ENCODE results near the gene KRT9.
"Not testable (repeated sequence)": the region's sequence is repeated elsewhere in the genome, so short reads cannot be mapped to it uniquely, and the experiment has no call there.

Gene KRT9

DNA sequence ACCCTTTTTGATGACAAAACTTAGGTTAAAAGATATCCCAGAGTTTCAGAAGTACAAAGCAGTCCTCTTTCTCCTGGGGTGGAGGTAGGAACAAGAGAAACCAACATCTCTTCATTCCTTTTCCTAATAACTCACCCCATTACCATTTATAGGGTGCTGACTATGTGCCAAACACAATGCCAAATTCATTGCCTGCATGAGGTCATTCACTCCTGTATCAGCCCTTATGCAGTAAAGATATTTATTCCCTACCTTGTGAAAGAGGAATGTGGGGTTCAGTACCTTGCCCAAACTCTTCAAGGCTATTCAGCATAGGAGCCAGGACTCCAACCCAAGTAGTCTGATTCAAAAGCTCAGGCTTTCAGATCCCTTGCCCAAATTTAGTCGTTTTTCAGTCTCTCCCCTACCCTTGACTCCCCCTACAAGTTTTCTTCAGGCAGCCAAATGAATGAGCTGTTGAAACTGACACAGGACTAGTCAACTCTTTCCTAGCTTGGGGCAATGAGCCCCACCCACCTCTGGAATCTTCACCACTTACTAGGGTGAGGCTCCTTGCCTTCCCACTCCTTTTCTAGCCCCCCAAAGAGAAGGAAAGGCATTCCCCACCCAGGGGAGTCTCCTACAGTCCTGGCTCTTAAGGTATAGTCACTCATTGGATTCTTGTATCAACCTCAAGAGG lies 9.0 kb upstream of the KRT9 start:
- no peak for FAIRE-seq
- no peak for DNase-seq (ENCODE audit: insufficient read length, low spot score)

DNA sequence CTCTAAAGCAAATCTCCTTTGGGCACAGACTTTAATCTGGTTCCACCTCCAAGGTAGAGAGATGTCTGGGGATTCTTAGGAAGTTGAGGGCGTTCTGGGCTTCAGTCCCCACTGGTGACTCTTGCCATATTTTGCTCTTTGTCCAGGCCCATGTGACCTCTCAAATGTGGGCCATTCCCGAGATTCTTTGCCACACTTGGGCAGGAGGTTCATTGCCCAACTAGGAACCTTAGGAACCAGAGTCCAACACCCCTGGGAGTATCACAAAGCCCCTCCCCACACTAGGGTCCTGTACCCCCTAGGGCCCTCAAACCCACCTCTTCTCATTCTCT lies 8.4 kb upstream of the KRT9 start:
- FAIRE-seq: no peak
- DNase-seq (ENCODE audit: insufficient read length, low spot score): no peak

DNA sequence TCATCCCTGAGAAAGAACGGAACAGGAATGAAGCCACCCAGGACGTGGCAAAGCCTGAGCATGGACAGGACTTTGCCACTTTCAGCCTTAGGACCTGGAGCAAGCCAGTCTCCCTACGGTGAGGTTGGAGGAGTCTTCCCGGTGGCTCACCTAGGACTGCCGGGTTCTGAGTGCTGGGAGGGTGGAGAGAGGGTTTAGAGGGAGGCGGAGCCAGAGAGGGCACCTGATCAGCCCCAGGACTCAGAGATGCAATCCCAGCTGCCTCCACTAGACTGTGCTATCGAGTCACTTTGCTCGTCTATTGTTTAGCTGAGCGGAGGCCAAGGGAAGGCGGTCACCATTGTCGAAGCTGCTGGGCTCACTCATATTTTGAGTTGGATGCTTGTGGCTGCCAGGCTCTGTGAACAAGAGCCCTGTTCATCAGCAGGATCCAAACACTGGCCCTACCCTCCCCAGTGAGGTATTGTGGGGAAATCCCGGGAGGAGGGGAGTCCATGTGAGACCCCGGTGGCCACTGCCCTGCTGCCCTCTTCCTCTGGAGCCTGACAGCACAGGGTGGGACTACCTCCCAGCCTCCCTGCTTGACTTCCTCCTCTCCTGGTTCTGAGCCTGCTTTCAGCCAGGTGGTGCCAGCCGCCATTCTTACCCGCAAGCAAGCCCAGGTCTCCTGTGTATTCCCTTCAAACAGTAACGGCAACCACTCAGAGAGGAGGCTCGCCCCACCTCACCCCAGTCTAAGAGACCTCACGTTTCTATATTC lies 7.8 kb upstream of the KRT9 start:
- DNase-seq (ENCODE audit: insufficient read length, low spot score) (peak; percentile 89), FAIRE-seq (peak; percentile 44)

DNA sequence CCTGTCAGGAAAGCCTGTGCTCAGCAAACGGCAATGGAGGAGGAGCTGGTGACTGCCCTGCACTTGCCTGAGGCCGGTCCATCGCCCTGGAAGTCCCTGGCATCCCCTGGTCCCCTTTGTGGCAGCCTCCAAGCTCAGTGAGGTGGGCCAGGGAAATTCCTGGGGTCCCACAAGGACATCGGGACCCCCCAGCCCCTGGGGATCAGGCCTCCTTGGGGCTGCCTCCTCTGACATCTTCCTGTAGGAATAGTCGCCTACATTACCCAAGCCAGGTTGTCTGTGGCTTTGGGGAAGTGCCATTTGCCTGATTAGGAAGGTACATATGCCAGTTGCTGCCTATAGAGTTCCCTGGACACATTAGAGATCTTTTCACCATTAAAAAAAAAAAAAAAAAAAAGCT lies 7.1 kb upstream of the KRT9 start:
- DNase-seq (ENCODE audit: insufficient read length, low spot score) (no peak), FAIRE-seq (no peak)

DNA sequence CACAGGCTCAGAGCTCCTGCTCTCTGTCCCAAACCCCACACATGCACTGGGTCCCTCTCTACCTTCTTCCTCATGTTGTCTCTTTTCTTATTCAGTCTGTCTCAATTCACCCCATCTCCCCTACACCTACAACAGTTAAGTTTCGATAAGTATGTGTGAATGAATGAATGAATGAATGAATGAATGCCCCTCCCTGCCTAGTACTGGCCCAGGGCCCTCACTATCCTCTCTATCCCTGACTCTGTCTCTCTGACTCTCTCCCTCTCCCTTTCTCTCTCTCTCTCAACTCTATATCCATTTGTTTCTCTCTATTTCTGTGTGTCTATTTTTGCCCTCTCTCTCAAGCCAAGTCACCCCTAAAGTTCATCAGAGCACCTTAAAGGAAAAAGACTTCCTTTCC lies 6.7 kb upstream of the KRT9 start:
- DNase-seq (ENCODE audit: insufficient read length, low spot score): no peak
- no peak for FAIRE-seq

DNA sequence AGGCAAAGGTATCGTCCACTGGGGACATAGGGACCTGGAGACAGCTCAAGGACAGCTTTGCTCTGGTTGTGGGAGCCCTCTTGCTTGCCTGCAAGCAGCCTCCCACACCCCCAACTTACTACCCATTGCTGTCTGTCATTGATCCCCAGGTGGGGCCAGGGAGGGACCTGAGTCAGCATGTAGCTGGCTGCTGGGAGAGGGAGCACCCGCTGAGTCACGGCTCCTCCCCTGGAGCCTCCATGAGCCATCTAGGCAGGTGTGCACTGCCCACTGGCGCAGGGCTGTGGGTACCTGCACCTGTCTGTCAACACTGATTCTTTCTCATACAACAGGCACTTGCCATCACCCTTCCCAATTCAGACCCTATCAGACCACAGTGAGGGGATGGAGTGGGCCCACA lies 4.9 kb upstream of the KRT9 start:
- DNase-seq (ENCODE audit: insufficient read length, low spot score); FAIRE-seq: not testable (repeated sequence)

DNA sequence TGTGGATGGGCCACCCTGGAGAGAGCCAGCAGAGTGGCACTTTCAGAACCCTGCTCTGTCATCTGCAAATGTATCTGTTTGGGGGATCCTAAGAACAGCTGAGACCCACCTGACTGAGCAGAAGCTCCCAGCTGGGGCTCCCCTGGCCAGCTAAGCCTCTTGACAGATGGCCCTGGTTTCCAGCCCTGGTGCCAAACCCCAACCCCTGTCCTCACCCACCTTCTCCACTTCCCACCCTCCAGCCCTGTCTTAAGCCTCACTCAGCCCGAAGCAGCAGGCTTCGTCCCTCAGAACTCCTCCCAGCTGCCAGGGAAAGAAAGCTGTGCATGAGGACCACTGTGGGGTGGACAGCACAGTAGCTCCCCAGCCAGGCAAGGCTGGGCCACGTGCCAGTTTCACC lies 3.5 kb upstream of the KRT9 start:
- FAIRE-seq (no peak), DNase-seq (ENCODE audit: insufficient read length, low spot score) (no peak)

DNA sequence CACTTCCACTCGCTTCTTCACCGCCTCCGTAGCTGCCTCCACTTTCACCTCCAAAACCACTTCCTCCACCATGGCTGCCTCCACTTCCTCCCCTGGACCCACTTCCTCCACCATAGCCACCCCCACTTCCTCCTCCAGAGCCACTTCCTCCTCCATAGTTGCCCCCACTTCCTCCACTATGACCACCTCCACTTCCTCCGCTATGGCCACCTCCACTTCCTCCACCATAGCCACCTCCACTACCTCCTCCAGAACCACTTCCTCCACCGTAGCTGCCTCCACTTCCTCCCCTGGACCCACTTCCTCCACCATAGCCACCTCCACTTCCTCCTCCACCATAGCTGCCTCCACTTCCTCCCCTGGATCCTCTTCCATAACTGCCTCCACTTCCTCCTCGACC lies 4.5 kb downstream of the KRT9 start:
- peak; percentile 48 for FAIRE-seq
- no peak for DNase-seq (ENCODE audit: insufficient read length, low spot score)

DNA sequence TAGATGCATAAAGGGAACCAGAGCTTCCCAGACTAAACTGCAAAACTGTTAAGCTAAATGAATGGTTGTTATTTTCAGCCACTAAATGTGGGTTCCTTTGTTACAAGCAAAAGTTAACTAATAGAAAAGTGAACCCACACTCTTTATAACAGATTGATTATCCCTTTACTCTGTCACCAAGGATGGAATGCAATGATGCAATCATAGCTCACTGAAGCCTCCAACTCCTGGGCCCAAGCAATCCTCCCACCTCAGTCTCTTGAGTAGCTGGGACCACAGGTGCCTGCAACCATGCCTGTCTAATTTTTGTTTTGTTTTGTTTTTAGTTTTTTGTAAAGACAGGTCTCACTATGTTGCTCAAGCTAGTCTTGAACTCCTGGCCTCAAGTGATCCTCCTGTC lies 6.5 kb downstream of the KRT9 start:
- FAIRE-seq: no peak
- DNase-seq (ENCODE audit: insufficient read length, low spot score): no peak

DNA sequence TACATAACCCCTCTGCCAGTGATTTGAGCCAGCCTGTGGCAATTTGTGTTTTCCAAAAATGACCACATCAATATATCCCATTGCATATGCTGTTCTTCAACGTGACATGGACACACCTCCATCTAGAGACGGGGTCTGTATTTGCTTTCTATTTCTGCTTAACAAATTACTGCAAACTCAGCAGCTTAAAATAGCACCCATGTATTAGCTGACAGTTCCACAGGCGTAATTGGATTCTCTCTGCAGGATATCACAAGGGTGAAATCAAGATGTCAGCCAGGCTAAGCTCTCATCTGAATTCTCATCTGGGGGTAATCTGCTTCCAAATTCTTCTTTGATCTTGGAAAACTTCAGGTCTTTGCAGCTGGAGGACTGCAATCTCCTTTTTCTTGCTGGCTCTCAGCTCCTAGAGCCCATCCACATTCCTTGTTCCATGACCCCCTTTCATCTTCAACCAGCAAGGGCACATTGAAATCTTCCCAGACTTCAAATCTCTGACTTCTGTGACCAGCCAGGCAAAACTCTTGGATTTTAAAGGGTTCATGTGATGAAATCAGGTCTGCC lies 8.2 kb downstream of the KRT9 start:
- FAIRE-seq (no peak), DNase-seq (ENCODE audit: insufficient read length, low spot score) (no peak)

DNA sequence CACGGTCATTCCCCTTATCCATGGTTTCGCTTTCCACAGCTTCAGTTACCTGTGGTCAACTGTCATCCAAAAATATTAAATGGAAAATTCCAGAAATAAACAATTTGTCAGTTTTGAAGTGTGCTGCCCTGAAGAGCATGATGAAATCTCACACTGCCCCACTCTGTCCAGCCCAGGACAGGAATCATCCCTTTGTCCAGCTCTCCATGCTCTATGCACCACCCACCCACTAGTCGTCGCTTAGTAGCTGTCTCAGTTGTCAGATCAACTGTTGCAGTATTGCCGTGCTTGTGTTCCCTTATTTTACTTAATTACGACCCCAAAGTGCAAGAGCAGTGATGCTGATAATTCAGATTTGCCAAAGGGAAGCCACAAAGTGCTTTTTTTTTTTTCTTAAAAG lies 10.3 kb downstream of the KRT9 start:
- no peak for DNase-seq (ENCODE audit: insufficient read length, low spot score)
- FAIRE-seq: peak; percentile 13

DNA sequence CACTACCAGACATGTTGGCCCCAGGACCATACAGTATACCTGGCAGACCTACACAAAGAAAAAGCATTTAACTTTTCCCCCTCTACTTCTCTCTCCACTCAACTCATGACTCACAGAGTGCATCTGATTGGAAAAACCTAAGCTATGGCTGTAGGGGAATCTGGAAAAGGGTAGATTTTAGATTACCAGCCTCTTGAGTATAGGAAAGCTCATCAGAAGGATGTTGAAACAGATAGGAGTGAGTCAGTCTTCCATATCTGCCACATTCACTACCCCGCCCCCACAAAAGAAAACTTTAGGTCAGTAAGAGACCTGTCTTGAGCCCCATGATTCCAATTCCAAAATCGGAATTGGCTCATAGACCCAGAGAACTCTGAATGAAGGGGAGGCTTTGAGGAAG lies 12.3 kb downstream of the KRT9 start:
- FAIRE-seq: no peak
- no peak for DNase-seq (ENCODE audit: insufficient read length, low spot score)

DNA sequence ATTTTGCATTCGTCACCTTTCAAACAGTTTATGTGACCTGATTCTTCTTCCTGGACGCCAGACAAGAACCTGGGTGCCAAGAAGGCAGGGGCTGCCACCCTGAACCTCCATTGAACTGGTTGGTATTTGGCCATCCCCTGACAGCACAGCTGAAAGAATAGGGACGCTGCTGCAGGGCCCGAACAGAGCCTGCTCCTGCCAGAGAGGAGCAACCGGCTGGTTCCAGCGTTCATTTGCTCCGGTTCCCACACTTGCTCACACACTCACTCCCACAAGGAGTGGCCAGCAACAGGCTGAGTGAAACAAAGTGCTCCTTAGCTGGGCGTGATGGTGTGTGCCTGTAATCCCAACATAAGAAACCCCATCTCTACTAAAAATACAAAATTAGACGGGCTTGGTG lies 14.9 kb downstream of the KRT9 start:
- DNase-seq (ENCODE audit: insufficient read length, low spot score) (no peak), FAIRE-seq (no peak)

DNA sequence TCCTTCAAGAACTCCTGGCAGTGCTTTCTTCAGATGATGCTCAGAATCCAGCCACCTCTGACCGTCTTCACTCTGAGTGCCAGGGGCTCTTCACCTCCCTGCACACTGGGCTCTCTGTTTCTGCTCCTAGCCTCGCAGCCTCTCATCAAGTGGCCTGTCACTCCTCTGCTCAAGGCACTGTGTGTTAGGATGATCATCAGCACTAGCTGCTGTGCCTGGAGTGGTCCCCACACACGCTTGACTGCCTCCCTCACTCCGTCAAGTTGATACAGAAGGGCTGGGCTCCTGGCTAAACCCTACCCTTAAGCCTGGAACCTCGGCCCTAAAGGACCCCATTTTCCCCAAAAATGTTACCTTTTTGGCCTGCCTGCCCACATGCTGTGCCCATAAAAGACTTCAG lies 15.6 kb downstream of the KRT9 start:
- no peak for DNase-seq (ENCODE audit: insufficient read length, low spot score)

DNA sequence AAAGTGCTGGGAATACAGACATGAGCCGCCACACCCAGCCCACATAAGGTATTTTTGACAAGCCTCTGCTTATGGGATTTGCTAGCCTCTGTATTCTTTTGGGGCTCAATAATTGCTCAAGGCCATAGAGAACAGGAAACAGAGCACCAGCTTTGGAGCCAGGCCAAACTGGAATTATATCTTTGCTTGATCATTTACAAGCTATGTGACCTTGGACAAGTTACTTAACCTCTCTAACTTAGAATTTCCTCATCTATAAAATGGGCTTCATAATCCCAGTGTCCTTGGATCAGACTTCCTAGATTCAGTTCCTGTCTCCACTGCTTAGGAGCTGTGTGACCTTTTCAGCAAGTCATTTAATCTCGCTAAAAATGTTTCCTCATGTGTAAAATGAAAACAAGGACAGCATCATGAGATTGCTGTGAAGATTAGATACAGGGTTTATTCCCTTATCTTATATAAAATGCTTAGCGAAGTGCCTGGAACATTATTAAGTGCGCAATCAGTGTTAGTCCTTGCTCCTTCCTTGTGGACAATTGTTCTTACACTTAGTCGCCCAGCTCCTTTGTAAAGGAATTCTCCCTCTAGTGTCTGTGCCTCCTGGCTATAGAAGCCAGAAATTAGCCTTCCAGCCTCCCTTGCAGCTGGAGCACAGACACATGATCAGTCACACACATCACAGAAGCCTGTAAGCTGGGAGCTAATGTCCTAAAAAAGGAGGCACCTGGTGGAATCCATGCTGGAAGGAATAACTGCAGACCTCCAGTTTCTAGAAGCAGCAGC lies 16.6 kb downstream of the KRT9 start:
- FAIRE-seq: peak; percentile 26
- no peak for DNase-seq (ENCODE audit: insufficient read length, low spot score)

More for the DNA sequence above, 15.6 kb downstream of the KRT9 start:
- FAIRE-seq: peak; percentile 69

DNA sequence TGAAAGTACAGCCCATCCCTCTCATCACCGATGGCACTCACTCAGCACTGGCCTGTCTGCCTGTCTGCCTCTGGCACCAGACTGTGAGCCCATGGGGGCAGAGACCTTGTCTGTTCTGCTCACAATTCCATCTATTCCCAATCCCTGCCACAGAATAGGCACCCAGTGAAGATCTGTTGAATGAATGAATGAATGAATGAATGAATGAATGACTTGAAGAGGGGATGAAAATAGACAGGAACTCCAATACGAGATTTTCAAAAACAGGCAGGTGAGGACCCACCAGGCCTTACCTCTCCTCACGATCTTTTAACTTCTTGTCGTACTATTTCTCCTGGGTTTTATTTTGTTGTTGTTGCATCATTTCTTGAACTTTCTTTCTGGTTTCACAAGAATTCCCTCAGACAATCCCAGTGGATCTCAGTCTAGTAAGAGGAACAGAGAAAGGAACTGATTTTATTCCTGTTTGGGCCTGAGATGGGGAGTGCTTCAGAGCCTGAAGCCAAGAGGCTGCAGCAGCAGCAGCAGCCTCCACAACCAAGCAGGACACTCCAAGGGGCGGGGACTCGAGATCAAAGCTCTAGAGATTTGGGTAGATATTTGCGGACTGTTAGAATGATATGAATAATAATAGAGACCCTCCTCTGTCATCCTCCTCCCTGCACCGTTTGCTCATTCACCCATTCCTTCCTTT lies 17.7 kb downstream of the KRT9 start:
- no peak for DNase-seq (ENCODE audit: insufficient read length, low spot score)

DNA sequence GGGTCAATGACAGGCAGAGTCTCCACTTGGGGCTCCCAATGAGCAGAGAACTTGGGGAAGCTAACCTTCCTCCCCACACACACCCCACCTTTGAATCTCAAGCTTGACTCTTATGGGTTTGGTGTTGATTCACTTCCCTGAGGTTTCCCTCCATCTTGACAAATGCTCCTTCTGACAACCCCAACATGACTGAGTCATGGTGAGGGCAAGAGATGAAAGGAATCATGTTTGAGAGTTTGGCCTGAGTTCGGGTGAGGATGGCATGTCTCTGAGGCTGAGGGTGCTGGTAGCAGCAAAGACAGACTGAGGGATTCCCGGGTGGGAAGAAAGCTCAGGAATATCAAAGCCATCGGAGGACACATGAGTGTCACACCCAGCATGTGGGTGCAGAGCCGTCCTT lies 18.7 kb downstream of the KRT9 start:
- no peak for DNase-seq (ENCODE audit: insufficient read length, low spot score)

More for the DNA sequence above, 17.7 kb downstream of the KRT9 start:
- no peak for FAIRE-seq

DNA sequence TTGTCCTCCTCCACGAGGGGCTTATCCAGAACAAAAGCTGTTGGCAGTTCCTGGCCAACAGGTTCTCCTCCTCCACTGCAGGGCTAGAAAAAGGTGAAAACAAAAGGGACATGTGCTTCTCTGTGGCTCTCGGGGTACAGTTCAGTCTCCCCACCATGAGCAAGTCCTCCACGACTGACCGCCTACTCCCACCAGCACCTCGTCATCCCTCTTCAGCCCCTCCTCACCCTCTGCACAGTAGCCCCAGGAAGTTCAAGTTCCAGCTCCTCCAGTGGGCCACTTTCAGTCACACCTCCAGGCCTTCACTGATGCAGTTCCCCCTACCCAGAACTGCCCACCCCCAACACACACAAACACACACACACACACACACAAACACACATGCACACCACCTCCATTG lies 19.4 kb downstream of the KRT9 start:
- peak; percentile 79 for FAIRE-seq
- DNase-seq (ENCODE audit: insufficient read length, low spot score): no peak

More for the DNA sequence above, 18.7 kb downstream of the KRT9 start:
- FAIRE-seq: no peak

DNA sequence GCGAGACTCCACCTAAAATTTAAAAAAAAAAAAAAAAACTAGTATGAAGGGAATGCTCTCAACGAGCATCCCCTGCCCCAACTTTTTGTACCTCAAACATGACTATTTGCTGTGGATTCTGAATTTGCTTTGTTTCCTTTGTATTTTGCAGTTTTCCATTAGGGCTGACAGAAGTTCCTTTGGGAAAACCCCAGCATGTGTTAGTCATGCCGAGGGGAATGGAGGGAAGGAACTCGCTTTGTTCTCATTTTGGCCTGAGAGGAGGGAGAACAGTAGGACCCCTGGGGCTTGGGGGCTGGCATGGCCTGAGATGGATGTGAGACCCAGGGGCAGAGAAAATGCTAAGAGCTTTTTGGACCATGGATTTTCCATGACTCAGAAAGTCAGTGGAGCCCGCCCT lies 20.5 kb downstream of the KRT9 start:
- no peak for FAIRE-seq
- no peak for DNase-seq (ENCODE audit: insufficient read length, low spot score)

DNA sequence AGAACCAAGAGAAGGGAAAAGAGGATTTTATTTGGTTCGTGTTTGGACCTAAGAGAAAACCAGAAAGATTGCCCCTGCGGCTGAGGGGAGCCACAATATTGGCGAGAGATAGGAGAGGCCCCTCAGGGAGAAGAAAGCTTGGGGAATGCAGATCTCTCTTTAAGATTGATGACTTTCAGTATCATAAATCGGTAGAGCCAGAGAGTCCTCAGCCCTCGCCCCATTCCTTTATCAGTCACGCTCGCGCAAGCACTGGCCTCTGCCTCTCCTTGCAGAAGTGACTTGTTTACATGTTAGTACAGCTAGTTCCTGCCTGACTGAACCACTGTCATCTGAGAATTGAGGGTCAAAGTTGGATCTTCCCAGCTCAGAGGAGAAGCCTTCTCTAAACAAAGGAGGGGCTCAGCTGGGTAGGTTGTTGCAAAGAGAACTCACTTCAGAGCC lies 22.2 kb downstream of the KRT9 start:
- FAIRE-seq: no peak

More for the DNA sequence above, 22.2 kb downstream of the KRT9 start:
- no peak for DNase-seq (ENCODE audit: insufficient read length, low spot score)

Measured in HTR-8/SVneo (cell line).